Uterus (tissue), 2 donors: Measurements from ENCODE around the gene ZDHHC22.

Source experiments
- CTCF ChIP-seq, 4 experiments: fragments of 200-600 bp in 2 of 4; fragments of 450-650 bp in 2 of 4; sonication (generic) in 2 of 4; IDR thresholded peaks; one replicate each; pipeline ENCODE4 v1.5.1; 2016 to 2019; ENCODE audit warnings: antibody characterized with exemption in 4 of 4, mild to moderate bottlenecking in 2 of 4, moderate library complexity in 1 of 4
- POLR2A ChIP-seq, 2 donors: fragments of 450-650 bp; IDR thresholded peaks; one replicate each; pipeline ENCODE4 v1.6.1; 2016; ENCODE audit warnings: antibody characterized with exemption in 2 of 2, mild to moderate bottlenecking in 1 of 2, moderate library complexity in 1 of 2

DNA sequence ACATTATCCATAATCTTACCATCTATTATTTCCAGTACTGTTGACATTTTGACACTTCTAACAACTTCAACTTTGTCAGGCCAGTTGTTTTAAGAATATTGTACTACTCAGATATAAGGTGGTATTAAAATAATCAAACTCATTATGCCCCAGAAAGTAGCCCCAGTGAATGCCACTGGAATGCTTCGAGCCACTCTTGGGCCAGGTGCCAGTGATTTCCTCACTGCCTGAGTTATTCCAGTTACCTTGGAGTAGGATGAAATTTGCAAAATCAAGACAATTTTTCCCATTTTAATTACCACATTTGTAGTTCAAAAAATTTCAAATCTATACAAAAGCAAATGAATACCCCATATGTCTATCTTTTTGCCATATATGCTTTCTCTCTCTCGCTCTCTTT, 34.4 kb downstream of the ZDHHC22 start:
- no peak for TF ChIP-seq CTCF (IDR thresholded peaks at IDR 0.05)
- TF ChIP-seq POLR2A (IDR thresholded peaks at IDR 0.05), result no peak
